H1 (cell line): ENCODE data around the gene FBXO17.

Experiments used
- CBX8 ChIP-seq: fragments of 300-800, 300-1000 bp; sonication (generic); IDR thresholded peaks from 2 replicates; pipeline ENCODE4 v1.7.1; 2016; ENCODE audit warnings: low read depth, low read length, borderline replicate concordance
- CTCF ChIP-seq, 3 experiments: IDR thresholded peaks; 1 replicate in 2 of 3; 2 replicates in 1 of 3; pipeline versions ENCODE4 v1.5.1 to v1.6.1; 2011; ENCODE audit warnings: low read length in 3 of 3, mild to moderate bottlenecking in 3 of 3, inconsistent platforms in 2 of 3, low read depth in 1 of 3, moderate library complexity in 1 of 3; ENCODE audit not compliant: insufficient read depth in 1 of 3; ENCODE audit errors: control extremely low read depth in 1 of 3
- JUN ChIP-seq: IDR thresholded peaks from 2 replicates; pipeline ENCODE4 v1.6.1; 2011; ENCODE audit warnings: low read depth, mild to moderate bottlenecking, improper control_type of control experiment, low read length
- MAX ChIP-seq: IDR thresholded peaks from 2 replicates; pipeline ENCODE4 v1.6.1; 2012; ENCODE audit warnings: inconsistent platforms
- PHF8 ChIP-seq: fragments of 200-600 bp; sonication (generic); conservative IDR thresholded peaks from 2 replicates; pipeline ENCODE4 v1.7.1; 2012; ENCODE audit warnings: low read depth, mild to moderate bottlenecking, inconsistent platforms, low read length, moderate library complexity
- USF2 ChIP-seq: IDR thresholded peaks from 2 replicates; pipeline ENCODE4 v1.6.1; 2011; ENCODE audit warnings: low read length, improper control_type of control experiment
- YY1 ChIP-seq: IDR thresholded peaks from 2 replicates; pipeline ENCODE4 v1.6.1; 2011; ENCODE audit warnings: low read depth, mild to moderate bottlenecking, low read length
- TF ChIP-seq, protein P1 (sequence below): IDR thresholded peaks from 2 replicates; pipeline ENCODE4 v1.6.1; 2011; ENCODE audit warnings: low read depth, mild to moderate bottlenecking, low read length; ENCODE audit not compliant: insufficient read depth

DNA sequence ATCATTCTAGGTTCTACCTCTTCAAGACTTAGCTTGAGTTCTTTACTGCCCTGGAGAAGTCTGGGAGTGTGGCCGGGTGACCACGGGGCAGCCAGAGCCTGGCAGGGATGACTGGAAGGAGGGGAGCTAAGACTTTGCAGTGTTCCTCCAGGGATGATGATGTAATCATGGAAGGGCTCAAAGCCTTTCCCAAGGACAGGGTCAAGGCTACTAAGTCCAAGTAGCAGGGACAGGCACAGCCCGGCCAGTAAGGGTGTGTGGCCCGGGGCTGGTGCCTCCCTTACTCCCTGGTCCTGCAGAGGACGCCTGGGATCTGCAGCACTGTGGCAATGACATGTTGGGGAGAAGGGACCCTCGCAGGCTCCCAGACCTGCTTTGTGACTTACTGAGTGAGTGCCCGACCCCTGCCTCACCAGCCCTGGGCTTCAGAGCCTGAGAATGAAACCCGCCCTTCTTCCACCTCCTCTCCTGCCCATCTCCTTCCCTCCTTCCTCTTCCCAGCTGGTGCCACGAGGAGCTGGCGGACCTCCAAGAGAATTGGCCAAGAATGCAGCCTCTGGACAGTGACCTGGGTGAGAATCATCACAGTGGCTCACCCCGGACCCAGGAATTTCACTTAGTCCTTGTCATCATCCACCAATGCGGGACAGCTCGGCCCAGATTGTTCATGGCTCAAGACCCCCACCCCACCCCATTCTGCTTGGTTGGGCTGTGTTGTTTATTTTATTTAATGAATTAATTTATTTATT lies 15.6 kb upstream of the FBXO17 start:
- no peak for TF ChIP-seq CTCF (IDR thresholded peaks at IDR 0.05; ENCODE audit: control extremely low read depth in 1 of 3, insufficient read depth in 1 of 3, low read depth in 1 of 3, low read length in 3 of 3)
- TF ChIP-seq USF2 = no peak
- no peak for TF ChIP-seq JUN
- TF ChIP-seq PHF8 = no peak
- TF ChIP-seq YY1 = no peak
- TF ChIP-seq, protein P1, sequence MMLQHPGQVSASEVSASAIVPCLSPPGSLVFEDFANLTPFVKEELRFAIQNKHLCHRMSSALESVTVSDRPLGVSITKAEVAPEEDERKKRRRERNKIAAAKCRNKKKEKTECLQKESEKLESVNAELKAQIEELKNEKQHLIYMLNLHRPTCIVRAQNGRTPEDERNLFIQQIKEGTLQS = no peak
- no peak for TF ChIP-seq MAX
- TF ChIP-seq CBX8 = no peak
